Gastroesophageal sphincter (tissue), 3 donors: ENCODE measurements around the gene LCNL1.

Experiments
- POLR2AphosphoS5 ChIP-seq: sonication (generic); formaldehyde crosslinking; IDR thresholded peaks from one replicate; pipeline ENCODE4 v1.6.1; 2017; ENCODE audit warnings: antibody characterized with exemption
- TF ChIP-seq, protein P1 (sequence below), 4 experiments: fragments of 200-600 bp in 2 of 4; fragments of 450-650 bp in 2 of 4; sonication (generic) in 1 of 4; IDR thresholded peaks; one replicate each; pipeline ENCODE4 v1.5.1; 2017 to 2019; ENCODE audit warnings: antibody characterized with exemption in 4 of 4, mild to moderate bottlenecking in 2 of 4, moderate library complexity in 2 of 4

GRCh38 chr9:136958898-136959850 is 23.6 kb upstream of the LCNL1 start:
- TF ChIP-seq POLR2AphosphoS5 = no peak
- TF ChIP-seq, protein P1, sequence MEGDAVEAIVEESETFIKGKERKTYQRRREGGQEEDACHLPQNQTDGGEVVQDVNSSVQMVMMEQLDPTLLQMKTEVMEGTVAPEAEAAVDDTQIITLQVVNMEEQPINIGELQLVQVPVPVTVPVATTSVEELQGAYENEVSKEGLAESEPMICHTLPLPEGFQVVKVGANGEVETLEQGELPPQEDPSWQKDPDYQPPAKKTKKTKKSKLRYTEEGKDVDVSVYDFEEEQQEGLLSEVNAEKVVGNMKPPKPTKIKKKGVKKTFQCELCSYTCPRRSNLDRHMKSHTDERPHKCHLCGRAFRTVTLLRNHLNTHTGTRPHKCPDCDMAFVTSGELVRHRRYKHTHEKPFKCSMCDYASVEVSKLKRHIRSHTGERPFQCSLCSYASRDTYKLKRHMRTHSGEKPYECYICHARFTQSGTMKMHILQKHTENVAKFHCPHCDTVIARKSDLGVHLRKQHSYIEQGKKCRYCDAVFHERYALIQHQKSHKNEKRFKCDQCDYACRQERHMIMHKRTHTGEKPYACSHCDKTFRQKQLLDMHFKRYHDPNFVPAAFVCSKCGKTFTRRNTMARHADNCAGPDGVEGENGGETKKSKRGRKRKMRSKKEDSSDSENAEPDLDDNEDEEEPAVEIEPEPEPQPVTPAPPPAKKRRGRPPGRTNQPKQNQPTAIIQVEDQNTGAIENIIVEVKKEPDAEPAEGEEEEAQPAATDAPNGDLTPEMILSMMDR (IDR thresholded peaks at IDR 0.05) = no peak
